Ishikawa (cell line): Measurements from ENCODE around the gene MEGF11.

Experiments
- CEBPB ChIP-seq: IDR thresholded peaks from 2 replicates; pipeline ENCODE4 v1.6.1; 2012
- CREB1 ChIP-seq: IDR thresholded peaks from 2 replicates; pipeline ENCODE4 v1.6.1; 2012; ENCODE audit warnings: low read depth
- EGR1 ChIP-seq: IDR thresholded peaks from 2 replicates; pipeline ENCODE4 v1.6.1; 2012
- EP300 ChIP-seq: IDR thresholded peaks from 2 replicates; pipeline ENCODE4 v1.6.1; 2012; ENCODE audit warnings: borderline replicate concordance
- FOXM1 ChIP-seq: IDR thresholded peaks from 2 replicates; pipeline ENCODE4 v1.6.1; 2012; ENCODE audit warnings: low read depth, borderline replicate concordance
- MAX ChIP-seq: IDR thresholded peaks from 2 replicates; pipeline ENCODE4 v1.6.1; 2012
- NFIC ChIP-seq: IDR thresholded peaks from 2 replicates; pipeline ENCODE4 v1.6.1; 2012
- RAD21 ChIP-seq: IDR thresholded peaks from 2 replicates; pipeline ENCODE4 v1.6.1; 2012; ENCODE audit warnings: low read depth
- REST ChIP-seq: IDR thresholded peaks from 2 replicates; pipeline ENCODE4 v1.6.1; 2012; ENCODE audit warnings: low read depth, mild to moderate bottlenecking
- TAF1 ChIP-seq: IDR thresholded peaks from 2 replicates; pipeline ENCODE4 v1.6.1; 2012; ENCODE audit warnings: low read depth, mild to moderate bottlenecking
- TCF12 ChIP-seq: IDR thresholded peaks from 2 replicates; pipeline ENCODE4 v1.6.1; 2012; ENCODE audit warnings: low read depth
- TEAD4 ChIP-seq: IDR thresholded peaks from 2 replicates; pipeline ENCODE4 v1.6.1; 2012
- USF1 ChIP-seq: IDR thresholded peaks from 2 replicates; pipeline ENCODE4 v1.6.1; 2012
- YY1 ChIP-seq: IDR thresholded peaks from 2 replicates; pipeline ENCODE4 v1.6.1; 2012; ENCODE audit warnings: low read depth
- ZBTB7A ChIP-seq: IDR thresholded peaks from 2 replicates; pipeline ENCODE4 v1.6.1; 2012; ENCODE audit warnings: low read depth

MEGF11 gene

GRCh38 chr15:66134284-66134683 is 119.3 kb downstream of the MEGF11 start:
- no peak for TF ChIP-seq CREB1
- TF ChIP-seq USF1, result no peak
- TF ChIP-seq REST, result no peak
- TF ChIP-seq RAD21, result no peak
- TF ChIP-seq TAF1, result no peak
- TF ChIP-seq EGR1, result no peak
- no peak for TF ChIP-seq TEAD4
- no peak for TF ChIP-seq FOXM1
- TF ChIP-seq CEBPB, result no peak
- no peak for TF ChIP-seq YY1
- TF ChIP-seq EP300, result no peak
- TF ChIP-seq TCF12, result no peak
- TF ChIP-seq NFIC, result no peak
- no peak for TF ChIP-seq MAX
- TF ChIP-seq ZBTB7A, result no peak

- TF ChIP-seq NFIC (no peak), TEAD4 (no peak), CREB1 (no peak), TAF1 (no peak), MAX (no peak), USF1 (no peak), RAD21 (no peak), EGR1 (no peak), ZBTB7A (no peak), TCF12 (no peak), CEBPB (no peak), YY1 (no peak), REST (no peak), FOXM1 (no peak), EP300 (no peak)
Measured at GRCh38 chr15:66133247-66133885, 120.2 kb downstream of the MEGF11 start.

GRCh38 chr15:66132251-66132816 is 121.2 kb downstream of the MEGF11 start:
- TF ChIP-seq CEBPB, result no peak

GRCh38 chr15:66131831-66132230 is 121.7 kb downstream of the MEGF11 start:
- TF ChIP-seq USF1, result no peak
- no peak for TF ChIP-seq RAD21
- no peak for TF ChIP-seq REST
- TF ChIP-seq EGR1, result no peak
- no peak for TF ChIP-seq MAX
- TF ChIP-seq YY1, result no peak
- no peak for TF ChIP-seq EP300
- TF ChIP-seq TCF12, result no peak
- TF ChIP-seq TEAD4, result no peak
- no peak for TF ChIP-seq ZBTB7A
- no peak for TF ChIP-seq FOXM1
- TF ChIP-seq CREB1, result no peak
